H1 (cell line): ENCODE data around the gene ARHGAP27. TPM values are rescaled to one million over a fixed set of nuclear protein-coding genes. Genes with fewer than 3 reads are reported as not detected.
A peak's percentile ranks its signal among the peaks of the same experiment; 100 is the strongest.

Experiments
- CTCF ChIA-PET: fragments of 300-600 bp; sonication (Branson Sonifier 250); formaldehyde crosslinking; loops from one replicate; lab custom pipeline; 2021; ENCODE audit not compliant: partially characterized antibody; lab: Charles Lee
- POLR2A ChIA-PET: fragments of 300-600 bp; sonication (Branson Sonifier 250); formaldehyde crosslinking; loops from one replicate; lab custom pipeline; 2021; ENCODE audit warnings: inconsistent platforms; ENCODE audit not compliant: partially characterized antibody; lab: Charles Lee
- DNase-seq, 2 experiments: peaks; one replicate each; pipeline versions ENCODE4 v3.0.0 to v3.0.0-alpha.2; 2010 to 2022; ENCODE audit warnings: low spot score in 2 of 2, low read depth in 1 of 2, mixed read lengths in 1 of 2
- FAIRE-seq: peaks from 2 replicates; lab custom pipeline; 2011; peaks lifted over from hg19 to GRCh38; lab: Jason Lieb, UNC
- H2AFZ ChIP-seq: 2 replicates; pipeline ENCODE4 v1.8.1; 2012; ENCODE audit warnings: low read length, inconsistent platforms
- H2AK5ac ChIP-seq: 2 replicates; pipeline ENCODE4 v1.6.1; 2013; ENCODE audit warnings: low read depth, low read length
- H2BK120ac ChIP-seq: replicated peaks from 2 replicates; pipeline ENCODE3; 2013; ENCODE audit warnings: low read depth, low read length, inconsistent platforms
- H2BK12ac ChIP-seq: 2 replicates; pipeline ENCODE4 v1.6.1; 2013; ENCODE audit warnings: low read depth, low read length
- H2BK15ac ChIP-seq: 2 replicates; pipeline ENCODE4 v1.6.1; 2013; ENCODE audit warnings: low read length
- H2BK20ac ChIP-seq: 2 replicates; pipeline ENCODE4 v1.6.1; 2013; ENCODE audit warnings: low read length
- H2BK5ac ChIP-seq: 2 replicates; pipeline ENCODE4 v1.6.1; 2013; ENCODE audit warnings: low read depth, low read length
- H3K14ac ChIP-seq: 2 replicates; pipeline ENCODE4 v1.6.1; 2013; ENCODE audit warnings: inconsistent platforms; ENCODE audit not compliant: insufficient read length
- H3K18ac ChIP-seq: 2 replicates; pipeline ENCODE4 v1.6.1; 2013; ENCODE audit warnings: low read length; ENCODE audit errors: extremely low read depth
- H3K23ac ChIP-seq: 2 replicates; pipeline ENCODE4 v1.6.1; 2013; ENCODE audit warnings: inconsistent platforms; ENCODE audit not compliant: insufficient read length
- H3K23me2 ChIP-seq: 2 replicates; pipeline ENCODE4 v1.6.1; 2013; ENCODE audit warnings: low read depth, low read length
- H3K27ac ChIP-seq: 2 replicates; pipeline ENCODE4 v1.6.1; 2011; ENCODE audit warnings: low read depth, low read length, inconsistent platforms
- H3K27me3 ChIP-seq, 4 experiments: replicated peaks in 1 of 4; 1 replicate in 1 of 4; 2 replicates in 3 of 4; pipeline versions ENCODE4 v1.6.1 to v1.8.1; 2011 to 2013; ENCODE audit warnings: low read length in 3 of 4, mild to moderate bottlenecking in 3 of 4, inconsistent platforms in 2 of 4, mixed read lengths in 2 of 4, moderate library complexity in 1 of 4; ENCODE audit not compliant: control insufficient read depth in 3 of 4, insufficient read depth in 3 of 4; ENCODE audit errors: extremely low read depth in 1 of 4
- H3K36me3 ChIP-seq, 4 experiments: 2 replicates each; pipeline versions ENCODE4 v1.6.1 to v1.8.1; 2011 to 2013; ENCODE audit warnings: mild to moderate bottlenecking in 4 of 4, low read length in 3 of 4, moderate library complexity in 2 of 4, control low read depth in 1 of 4, inconsistent platforms in 1 of 4; ENCODE audit not compliant: insufficient read depth in 4 of 4, control insufficient read depth in 2 of 4
- H3K4ac ChIP-seq: replicated peaks from 2 replicates; pipeline ENCODE3; 2013; ENCODE audit warnings: low read length, low read depth, mixed read lengths, inconsistent platforms; ENCODE audit not compliant: insufficient read length
- H3K4me1 ChIP-seq, 4 experiments: replicated peaks in 1 of 4; 1 replicate in 1 of 4; 2 replicates in 3 of 4; pipeline versions ENCODE4 v1.6.1 to v1.8.1; 2011 to 2013; ENCODE audit warnings: low read length in 3 of 4, inconsistent platforms in 2 of 4, mixed read lengths in 1 of 4; ENCODE audit not compliant: insufficient read depth in 4 of 4, control insufficient read depth in 3 of 4
- H3K4me2 ChIP-seq, 2 experiments: 2 replicates each; pipeline versions ENCODE4 v1.6.1 to v1.8.1; 2011 to 2013; ENCODE audit warnings: low read depth in 2 of 2, low read length in 2 of 2, control low read depth in 1 of 2, inconsistent platforms in 1 of 2, mild to moderate bottlenecking in 1 of 2; ENCODE audit not compliant: insufficient read depth in 1 of 2
- H3K4me3 ChIP-seq, 4 experiments: fragments of 200-600, 300-600 bp in 1 of 4; sonication (generic), shearing (Covaris generic), sonication (Bioruptor Twin) in 1 of 4; 2 replicates each; pipeline versions ENCODE4 v1.5.1 to v1.8.1; 2011 to 2016; ENCODE audit warnings: low read length in 4 of 4, low read depth in 3 of 4, control low read depth in 2 of 4, inconsistent platforms in 2 of 4, mild to moderate bottlenecking in 2 of 4, mixed read lengths in 1 of 4, moderate library complexity in 1 of 4; ENCODE audit not compliant: insufficient read depth in 2 of 4; ENCODE audit errors: extremely low read depth in 1 of 4
- H3K56ac ChIP-seq: replicated peaks from 2 replicates; pipeline ENCODE3; 2013; ENCODE audit warnings: low read depth, mild to moderate bottlenecking, mixed read lengths, low read length, inconsistent platforms; ENCODE audit not compliant: insufficient read length
- H3K79me1 ChIP-seq: 2 replicates; pipeline ENCODE4 v1.6.1; 2013; ENCODE audit warnings: low read depth, low read length, control low read depth
- H3K79me2 ChIP-seq, 2 experiments: 2 replicates each; pipeline versions ENCODE4 v1.6.1 to v1.8.1; 2012 to 2013; ENCODE audit warnings: low read length in 2 of 2, mild to moderate bottlenecking in 2 of 2, inconsistent platforms in 1 of 2; ENCODE audit not compliant: insufficient read depth in 2 of 2, control insufficient read depth in 1 of 2
- H3K9ac ChIP-seq, 4 experiments: replicated peaks in 1 of 4; 1 replicate in 1 of 4; 2 replicates in 3 of 4; pipeline versions ENCODE4 v1.6.1 to v1.8.1; 2011 to 2013; ENCODE audit warnings: low read depth in 3 of 4, low read length in 3 of 4, control low read depth in 2 of 4, mild to moderate bottlenecking in 2 of 4, moderate library complexity in 2 of 4, inconsistent platforms in 1 of 4; ENCODE audit errors: extremely low read depth in 1 of 4
- H3K9me3 ChIP-seq, 2 experiments: 2 replicates each; pipeline versions ENCODE4 v1.6.1 to v1.8.1; 2012 to 2013; ENCODE audit warnings: mild to moderate bottlenecking in 2 of 2, moderate library complexity in 2 of 2, control low read depth in 1 of 2, inconsistent platforms in 1 of 2, low read depth in 1 of 2, low read length in 1 of 2, mixed read lengths in 1 of 2; ENCODE audit not compliant: insufficient read depth in 2 of 2
- H4K20me1 ChIP-seq, 2 experiments: replicated peaks in 1 of 2; 2 replicates each; pipeline versions ENCODE3 to v1.8.1; 2011 to 2013; ENCODE audit warnings: inconsistent platforms in 2 of 2, low read length in 2 of 2, mild to moderate bottlenecking in 1 of 2; ENCODE audit not compliant: insufficient read depth in 2 of 2, control insufficient read depth in 1 of 2
- H4K5ac ChIP-seq: 2 replicates; pipeline ENCODE4 v1.6.1; 2013; ENCODE audit warnings: low read length, low read depth, mixed read lengths, inconsistent platforms; ENCODE audit not compliant: insufficient read length
- H4K8ac ChIP-seq: 2 replicates; pipeline ENCODE4 v1.8.0; 2013; ENCODE audit warnings: mild to moderate bottlenecking, moderate library complexity, low read length, inconsistent platforms; ENCODE audit not compliant: insufficient read depth; ENCODE audit errors: extremely low read depth
- H4K91ac ChIP-seq: replicated peaks from 2 replicates; pipeline ENCODE3; 2013; ENCODE audit warnings: low read length, mixed read lengths, inconsistent platforms; ENCODE audit not compliant: insufficient read length
- HDAC2 ChIP-seq, 2 experiments: fragments of 300-600 bp in 1 of 2; sonication (generic) in 1 of 2; IDR thresholded peaks; 2 replicates each; pipeline ENCODE4 v1.6.1; 2011 to 2012; ENCODE audit warnings: low read depth in 2 of 2, low read length in 2 of 2, mild to moderate bottlenecking in 2 of 2, moderate library complexity in 2 of 2, borderline replicate concordance in 1 of 2, inconsistent platforms in 1 of 2
- MAFK ChIP-seq: IDR thresholded peaks from 2 replicates; pipeline ENCODE4 v1.6.1; 2012; ENCODE audit warnings: low read depth, mild to moderate bottlenecking, improper control_type of control experiment, low read length
- WGBS, 2 experiments: shearing (Covaris generic) in 1 of 2; methylation state at CpG; one replicate each; pipeline versions ENCODE4 v1.1.6 to v1.1.7; 2013 to 2015; ENCODE audit warnings: low lambda C conversion rate in 2 of 2, mixed read lengths in 2 of 2, inconsistent platforms in 1 of 2, low coverage in 1 of 2, missing lambda C conversion rate in 1 of 2; ENCODE audit not compliant: insufficient replicate concordance in 2 of 2, insufficient coverage in 1 of 2, insufficient read length in 1 of 2; ENCODE audit errors: extremely low coverage in 1 of 2, missing lambda C conversion rate in 1 of 2; 5-methylcytosine and 5-hydroxymethylcytosine counted together
- polyA plus RNA-seq, 7 experiments: library from polyadenylated mRNA; depleted of rRNA in 3 of 7; stranded (reverse) in 5 of 7; unstranded in 2 of 7; fragments of >200 nt in 5 of 7; fragments of 200-250 nt in 2 of 7; gene quantifications; 1 replicate in 5 of 7; 2 replicates in 1 of 7; 4 replicates in 1 of 7; pipeline versions ENCODE4 v1.2.1 to v1.2.3, GENCODE V29; 2011 to 2013; ENCODE audit warnings: missing spikeins in 2 of 7, mixed read lengths in 2 of 7
- total RNA-seq: library from RNA; stranded (reverse); fragmentation: NEBNext Ultra II Directional; extraction: Animal tissue kit (Norgen Biotek cat#: 25700); gene quantifications from 2 replicates; pipeline ENCODE4 v1.2.1, GENCODE V29; 2021

Gene ARHGAP27
- total and polyA plus RNA-seq, 2 of the 8 experiments (the other 6 are each of a cell fraction or from before 2014, with no cell fraction given), result 11.6 to 13.1 TPM

DNA sequence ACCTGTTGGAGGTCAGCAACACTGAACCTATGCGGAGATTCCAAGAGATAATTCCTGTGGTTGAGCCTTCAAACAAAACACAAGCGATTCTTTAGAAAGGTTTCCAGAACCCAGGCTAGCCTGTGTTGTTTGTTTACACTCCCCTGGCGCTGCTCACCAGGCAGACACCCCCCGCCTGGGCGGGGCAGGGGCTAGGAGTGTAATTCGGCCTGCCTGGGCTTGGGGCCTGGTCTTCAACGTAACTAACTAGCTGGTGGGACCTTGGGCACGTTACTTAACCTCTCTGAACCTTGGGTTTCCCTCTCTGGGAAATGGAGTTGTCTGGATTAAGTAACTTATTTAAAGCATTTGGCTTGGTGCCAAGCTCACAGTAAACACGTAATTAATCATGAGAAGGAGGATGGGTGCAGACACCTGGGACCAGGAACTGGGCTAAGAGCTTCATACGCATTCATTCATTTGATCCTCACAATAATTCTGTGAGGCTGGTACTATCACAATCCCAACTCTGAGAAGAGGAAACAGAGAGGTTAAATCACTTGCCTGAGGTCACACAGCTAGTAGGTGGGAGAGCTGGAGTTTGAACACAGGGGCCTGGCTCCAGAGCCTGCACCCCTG, 7.6 kb upstream of the ARHGAP27 start:
- CTCF ChIA-PET, result interaction anchor here (0.7 to 3.3 kb wide), 8 partner anchors 11 to 200 kb away, joined by 3 to 20 read pairs (median 3); no protein-coding TSS in a partner anchor
- 63% methylated on average over 10 of the region's 10 CpGs; no CpG with 5 or more reads in 1 of the 2 experiments for WGBS, 2 experiments

More for the DNA sequence above, 7.6 kb upstream of the ARHGAP27 start:
- peak in 1 of 2 experiments; percentile 35; a peak in 1 of 4 replicates for TF ChIP-seq HDAC2 (IDR thresholded peaks at IDR 0.05; ENCODE audit: borderline replicate concordance in 1 of 2, low read depth in 2 of 2, low read length in 2 of 2)
- TF ChIP-seq MAFK, result no peak
- Histone ChIP-seq H2AK5ac (no peak overlapping the region), H3K9ac (no peak overlapping the region), H3K4me1 (peaks cover 3 to 10% (median 6%) of the 10 kb centered on the region in 4 experiments), H3K18ac (no peak overlapping the region), H3K23ac (no peak overlapping the region), H3K4me2 (0 out of 4 replicates have a peak overlapping the region, but pooled peaks of 1 of the 2 experiments have one; percentile 13), H2BK5ac (no peak overlapping the region), H4K5ac (no peak overlapping the region), H3K27me3 (no peaks in the 10 kb centered on the region; a peak in 1 of 7 replicates), H3K23me2 (no peaks in the 10 kb centered on the region), H4K8ac (no peak overlapping the region), H2BK120ac (no peak overlapping the region), H3K4me3 (no peak overlapping the region), H3K4ac (no peak overlapping the region), H3K27ac (no peak overlapping the region), H4K20me1 (peaks cover 0 to 2% of the 10 kb centered on the region in 2 experiments), H4K91ac (no peak overlapping the region), H2BK15ac (no peak overlapping the region), H2AFZ (no peak overlapping the region), H3K79me1 (no peaks in the 10 kb centered on the region), H3K79me2 (no peaks in the 10 kb centered on the region), H3K9me3 (no peaks in the 10 kb centered on the region), H2BK20ac (no peak overlapping the region), H3K36me3 (no peaks in the 10 kb centered on the region), H2BK12ac (no peak overlapping the region), H3K14ac (no peak overlapping the region), H3K56ac (no peak overlapping the region)
- no peak for FAIRE-seq
- POLR2A ChIA-PET, result interaction anchor here (1.4 kb wide), 1 partner anchor 11 kb away, joined by 6 read pairs; no protein-coding TSS in a partner anchor
- DNase-seq, result no peak
